ENCODE results near the gene GTF2H2C. TPM values are rescaled to one million over a fixed set of nuclear protein-coding genes. Genes with fewer than 3 reads are reported as not detected.

The GTF2H2C gene
- polyA plus RNA-seq, result 25.0 and 30.3 TPM in 2 replicates

GRCh38 chr5:69559908-69560330, at the start of gene GTF2H2C:
Gene GTF2H2C, plus strand, starts transcription at chr5:69560191. Its CDS starts 4,942 bp downstream, at chr5:69565133.

Other genes starting within 250 kb of the GTF2H2C start
- gene CCDC125, start 227.4 kb upstream of the GTF2H2C start, polyA plus RNA-seq, result 34.2 and 37.3 TPM in 2 replicates
- gene AK6, start 190.7 kb upstream of the GTF2H2C start, polyA plus RNA-seq, result 484 and 514 TPM in 2 replicates
- gene TAF9, start 190.7 kb upstream of the GTF2H2C start, polyA plus RNA-seq, result 486 and 506 TPM in 2 replicates
- gene RAD17, start 190.4 kb upstream of the GTF2H2C start, polyA plus RNA-seq, result 17.5 and 23.2 TPM in 2 replicates
- gene MARVELD2, start 145.1 kb upstream of the GTF2H2C start, polyA plus RNA-seq, result 0.66 TPM in 1 of 2 replicates, not detected in the other
- gene OCLN, start 67.4 kb upstream of the GTF2H2C start, polyA plus RNA-seq, result 1.3 and 1.7 TPM in 2 replicates